ENCODE results near the gene HHLA2.

HHLA2 gene

GRCh38 chr3:108396336-108396735, 100.0 kb downstream of the HHLA2 start:
- H3K9me3 ChIP-seq, result no peaks in the 10 kb centered on the region
- peaks cover 0 to 9% of the 10 kb centered on the region in 2 experiments for H3K4me1 ChIP-seq (ENCODE audit: control insufficient read depth in 1 of 2, insufficient read depth in 1 of 2, low read depth in 1 of 2, low read length in 1 of 2)
- TF ChIP-seq CTCF (IDR thresholded peaks at IDR 0.05), result no peak
- H3K27ac ChIP-seq, result no peak overlapping the region
- H3K27me3 ChIP-seq, result no peaks in the 10 kb centered on the region
- no peak overlapping the region for H3K4me3 ChIP-seq (ENCODE audit: low read depth in 1 of 2, low read length in 1 of 2)
- no peaks in the 10 kb centered on the region for H3K36me3 ChIP-seq

GRCh38 chr3:108398510-108398909, 102.2 kb downstream of the HHLA2 start:
- H3K36me3 ChIP-seq, result no peaks in the 10 kb centered on the region
- H3K27ac ChIP-seq, result no peak overlapping the region
- no peak for TF ChIP-seq CTCF (IDR thresholded peaks at IDR 0.05)
- no peak overlapping the region for H3K4me3 ChIP-seq (ENCODE audit: low read depth in 1 of 2, low read length in 1 of 2)
- no peaks in the 10 kb centered on the region for H3K9me3 ChIP-seq
- peaks cover 0 to 9% of the 10 kb centered on the region in 2 experiments for H3K4me1 ChIP-seq (ENCODE audit: control insufficient read depth in 1 of 2, insufficient read depth in 1 of 2, low read depth in 1 of 2, low read length in 1 of 2)
- no peaks in the 10 kb centered on the region for H3K27me3 ChIP-seq

- TF ChIP-seq CTCF (IDR thresholded peaks at IDR 0.05), result no peak
- no peak overlapping the region for H3K4me3 ChIP-seq (ENCODE audit: low read depth in 1 of 2, low read length in 1 of 2)
- peaks cover 0 to 9% of the 10 kb centered on the region in 2 experiments for H3K4me1 ChIP-seq (ENCODE audit: control insufficient read depth in 1 of 2, insufficient read depth in 1 of 2, low read depth in 1 of 2, low read length in 1 of 2)
- H3K9me3 ChIP-seq, result no peaks in the 10 kb centered on the region
- no peak overlapping the region for H3K27ac ChIP-seq
- H3K27me3 ChIP-seq, result no peaks in the 10 kb centered on the region
- no peaks in the 10 kb centered on the region for H3K36me3 ChIP-seq
Measured at GRCh38 chr3:108401836-108402235, 105.5 kb downstream of the HHLA2 start.

- Histone ChIP-seq H3K36me3 (no peaks in the 10 kb centered on the region), H3K4me1 (ENCODE audit: control insufficient read depth in 1 of 2, insufficient read depth in 1 of 2, low read depth in 1 of 2, low read length in 1 of 2) (peaks cover 0 to 9% of the 10 kb centered on the region in 2 experiments), H3K4me3 (ENCODE audit: low read depth in 1 of 2, low read length in 1 of 2) (no peak overlapping the region), H3K27me3 (no peaks in the 10 kb centered on the region), H3K9me3 (no peaks in the 10 kb centered on the region), H3K27ac (no peak overlapping the region)
- no peak for TF ChIP-seq CTCF (IDR thresholded peaks at IDR 0.05)
Measured at GRCh38 chr3:108403198-108403597, 106.8 kb downstream of the HHLA2 start.

- H3K9me3 ChIP-seq, result no peaks in the 10 kb centered on the region
- H3K4me3 ChIP-seq (ENCODE audit: low read depth in 1 of 2, low read length in 1 of 2), result no peak overlapping the region
- no peaks in the 10 kb centered on the region for H3K27me3 ChIP-seq
- H3K4me1 ChIP-seq (ENCODE audit: control insufficient read depth in 1 of 2, insufficient read depth in 1 of 2, low read depth in 1 of 2, low read length in 1 of 2), result peaks cover 0 to 9% of the 10 kb centered on the region in 2 experiments
- no peak overlapping the region for H3K27ac ChIP-seq
- no peaks in the 10 kb centered on the region for H3K36me3 ChIP-seq
- no peak for TF ChIP-seq CTCF (IDR thresholded peaks at IDR 0.05)
Measured at GRCh38 chr3:108403686-108404345, 107.5 kb downstream of the HHLA2 start.
